HepG2 (cell line): ENCODE results near the gene UBR3. TPM values are rescaled to one million over a fixed set of nuclear protein-coding genes. Genes with fewer than 3 reads are reported as not detected.

Experiments
- ATAC-seq: fragments of 200-7000 bp; cut with Tn5 transposase; 3 replicates; pipeline ENCODE4 v1.9.1; 2020; ENCODE audit warnings: mild to moderate bottlenecking, moderate library complexity
- BruUV-seq: library from RNA; stranded (reverse); fragments of 400-500 nt; replicated peaks from 2 replicates; lab custom pipeline; 2021; lab: Mats Ljungman, UMichigan
- CTCF ChIA-PET: fragments of 300-600 bp; formaldehyde crosslinking; extraction: SDS; loops from one replicate; lab custom pipeline; 2021; ENCODE audit warnings: low total read pairs, inconsistent platforms, low intra/inter-chr PET ratio; lab: Yijun Ruan, JAX
- POLR2A ChIA-PET: fragments of 350-600 bp; sonication (Branson Sonifier 250); formaldehyde crosslinking; loops from one replicate; lab custom pipeline; 2020; ENCODE audit warnings: antibody characterized with exemption, inconsistent platforms; lab: Yijun Ruan, JAX
- DNase-seq: peaks from one replicate; pipeline ENCODE4 v3.0.0-alpha.2; 2015; ENCODE audit warnings: low spot score
- FAIRE-seq: peaks from 3 replicates; lab custom pipeline; 2011; peaks lifted over from hg19 to GRCh38; lab: Jason Lieb, UNC
- H2AFZ ChIP-seq: one replicate; pipeline ENCODE4 v1.6.1; 2011; ENCODE audit warnings: low read length, inconsistent platforms
- H3K27ac ChIP-seq: fragments of 300-600 bp; 3 replicates; pipeline ENCODE4 v1.8.0; 2011; ENCODE audit warnings: mixed run types, mild to moderate bottlenecking, mixed read lengths, low read length, inconsistent platforms; ENCODE audit not compliant: insufficient read depth; ENCODE audit errors: extremely low read length
- H3K27me3 ChIP-seq, 2 experiments: fragments of 200-600 bp in 1 of 2; 2 replicates in 1 of 2; 3 replicates in 1 of 2; pipeline versions ENCODE4 v1.6.0 to v1.8.0; 2011; ENCODE audit warnings: low read length in 2 of 2, mild to moderate bottlenecking in 2 of 2, moderate library complexity in 2 of 2, inconsistent platforms in 1 of 2; ENCODE audit not compliant: insufficient read depth in 2 of 2, control insufficient read depth in 1 of 2
- H3K36me3 ChIP-seq, 2 experiments: fragments of 200-600 bp in 1 of 2; replicated peaks in 1 of 2; 2 replicates in 1 of 2; 3 replicates in 1 of 2; pipeline versions ENCODE4 v1.5.1 to v1.8.0; 2011; ENCODE audit warnings: low read length in 2 of 2, inconsistent platforms in 1 of 2; ENCODE audit not compliant: insufficient read depth in 2 of 2, control insufficient read depth in 1 of 2
- H3K4me1 ChIP-seq: 2 replicates; pipeline ENCODE4 v1.5.1; 2012; ENCODE audit warnings: low read length, inconsistent platforms; ENCODE audit not compliant: insufficient read depth
- H3K4me2 ChIP-seq: 2 replicates; pipeline ENCODE4 v1.6.0; 2011; ENCODE audit warnings: low read depth, low read length, inconsistent platforms
- H3K4me3 ChIP-seq, 3 experiments: fragments of 200-600 bp in 1 of 3; sonication (generic), shearing (Covaris generic) in 1 of 3; replicated peaks in 1 of 3; 2 replicates each; pipeline ENCODE4 v1.5.1; 2011 to 2016; ENCODE audit warnings: low read length in 3 of 3, inconsistent platforms in 2 of 3, low read depth in 2 of 3, mild to moderate bottlenecking in 2 of 3, control low read depth in 1 of 3, mixed read lengths in 1 of 3; ENCODE audit not compliant: insufficient read depth in 1 of 3
- H3K79me2 ChIP-seq: one replicate; pipeline ENCODE4 v1.6.1; 2011; ENCODE audit warnings: low read length, inconsistent platforms; ENCODE audit not compliant: insufficient read depth
- H3K9ac ChIP-seq: 2 replicates; pipeline ENCODE4 v1.6.0; 2011; ENCODE audit warnings: mild to moderate bottlenecking, low read depth, low read length, inconsistent platforms; ENCODE audit not compliant: insufficient read depth
- H3K9me3 ChIP-seq: 2 replicates; pipeline ENCODE4 v1.5.1; 2012; ENCODE audit warnings: mild to moderate bottlenecking, low read length
- H4K20me1 ChIP-seq: 2 replicates; pipeline ENCODE4 v1.6.0; 2011; ENCODE audit warnings: inconsistent platforms, mild to moderate bottlenecking, low read length, moderate library complexity; ENCODE audit not compliant: insufficient read depth
- MAFK ChIP-seq, 2 experiments: IDR thresholded peaks in 1 of 2; conservative IDR thresholded peaks in 1 of 2; 2 replicates each; pipeline ENCODE4 v1.6.1; 2011; ENCODE audit warnings: improper control_type of control experiment in 2 of 2, low read length in 2 of 2
- POGZ ChIP-seq: sonication (generic); formaldehyde crosslinking; IDR thresholded peaks from 2 replicates; pipeline ENCODE4 v1.4.0; 2020; ENCODE audit warnings: mild to moderate bottlenecking, missing genetic modification reagents
- WGBS: methylation state at CpG from one replicate; pipeline ENCODE4 v1.1.6; 2017; ENCODE audit warnings: low lambda C conversion rate; 5-methylcytosine and 5-hydroxymethylcytosine counted together
- in situ Hi-C: cut with HindIII; loops from 2 replicates; pipeline ENCODE4 v1.10.0; 2017; ENCODE audit warnings: low pct_unique_long_range_greater_than_20kb; ENCODE audit not compliant: extremely low pct_ligation_motif_present
- intact Hi-C: fragments of 100-400 bp; cut with micrococcal nuclease; formaldehyde crosslinking; loops from one replicate; pipeline ENCODE4 v1.10.0; 2022; ENCODE audit not compliant: unreplicated experiment
- polyA plus RNA-seq, 8 experiments: library from polyadenylated mRNA; depleted of rRNA in 3 of 8; stranded (reverse) in 7 of 8; unstranded in 1 of 8; fragments of >200 nt; fragmentation: Illumina TruSeq in 4 of 8; extraction: Trizol in 4 of 8; gene quantifications; 2 replicates each; pipeline versions ENCODE4 v1.2.1 to v1.2.3, GENCODE V29; 2011 to 2016; ENCODE audit warnings: low read depth in 4 of 8, missing spikeins in 1 of 8, mixed read lengths in 1 of 8; ENCODE audit not compliant: insufficient read depth in 1 of 8
- total RNA-seq, 5 experiments: library from RNA; depleted of rRNA; stranded (reverse); fragments of >200 nt; fragmentation: Illumina TruSeq; extraction: Trizol; gene quantifications; 2 replicates each; pipeline ENCODE4 v1.2.3, GENCODE V29; 2016; ENCODE audit warnings: low read depth in 1 of 5
- TF ChIP-seq, protein P1 (sequence below): sonication (generic); formaldehyde crosslinking; IDR thresholded peaks from 2 replicates; pipeline ENCODE4 v1.5.0; 2020; ENCODE audit warnings: missing genetic modification reagents

UBR3 gene
- total and polyA plus RNA-seq, 2 of the 13 experiments (the other 11 are each of a cell fraction or from before 2014, with no cell fraction given), result 15.1 to 28.0 TPM

DNA sequence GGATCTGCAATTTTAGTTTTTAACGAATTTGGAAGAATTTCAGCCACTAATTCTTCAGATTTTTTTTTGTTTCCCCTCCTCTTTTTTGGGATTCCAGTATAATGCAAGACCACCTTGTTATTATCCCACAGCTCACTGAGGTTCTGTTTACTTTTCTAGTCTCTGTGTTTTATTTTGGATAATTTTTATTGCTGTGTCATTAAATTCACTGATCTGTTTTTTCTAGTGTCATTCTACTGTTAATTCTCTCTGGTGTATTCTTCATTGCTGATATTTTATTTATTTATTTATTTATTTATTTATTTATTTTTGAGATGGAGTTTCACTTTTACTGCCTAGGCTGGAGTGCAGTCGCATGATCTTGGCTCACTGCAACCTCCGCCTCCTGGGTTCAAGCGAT is 32.2 kb downstream of the UBR3 start:
- Histone ChIP-seq H3K27ac (no peak overlapping the region), H3K36me3 (0 out of 5 replicates have a peak, but pooled peaks cover 0 to 3% of the 10 kb centered on the region in 2 experiments), H3K4me3 (no peak overlapping the region), H3K79me2 (peaks cover 55% of the 10 kb centered on the region), H3K27me3 (no peaks in the 10 kb centered on the region), H3K9me3 (no peaks in the 10 kb centered on the region), H3K4me2 (no peak overlapping the region), H3K4me1 (no peaks in the 10 kb centered on the region), H4K20me1 (no peaks in the 10 kb centered on the region), H3K9ac (no peak overlapping the region), H2AFZ (no peak overlapping the region)
- ATAC-seq, result no peak
- no peak for DNase-seq
- TF ChIP-seq MAFK (conservative IDR thresholded peaks at IDR 0.05 in 1 of 2, IDR thresholded peaks at IDR 0.05 in 1 of 2; ENCODE audit: low read length in 2 of 2), result peak in 1 of 2 experiments; percentile 51; a peak in 1 of 4 replicates
- TF ChIP-seq, protein P1, sequence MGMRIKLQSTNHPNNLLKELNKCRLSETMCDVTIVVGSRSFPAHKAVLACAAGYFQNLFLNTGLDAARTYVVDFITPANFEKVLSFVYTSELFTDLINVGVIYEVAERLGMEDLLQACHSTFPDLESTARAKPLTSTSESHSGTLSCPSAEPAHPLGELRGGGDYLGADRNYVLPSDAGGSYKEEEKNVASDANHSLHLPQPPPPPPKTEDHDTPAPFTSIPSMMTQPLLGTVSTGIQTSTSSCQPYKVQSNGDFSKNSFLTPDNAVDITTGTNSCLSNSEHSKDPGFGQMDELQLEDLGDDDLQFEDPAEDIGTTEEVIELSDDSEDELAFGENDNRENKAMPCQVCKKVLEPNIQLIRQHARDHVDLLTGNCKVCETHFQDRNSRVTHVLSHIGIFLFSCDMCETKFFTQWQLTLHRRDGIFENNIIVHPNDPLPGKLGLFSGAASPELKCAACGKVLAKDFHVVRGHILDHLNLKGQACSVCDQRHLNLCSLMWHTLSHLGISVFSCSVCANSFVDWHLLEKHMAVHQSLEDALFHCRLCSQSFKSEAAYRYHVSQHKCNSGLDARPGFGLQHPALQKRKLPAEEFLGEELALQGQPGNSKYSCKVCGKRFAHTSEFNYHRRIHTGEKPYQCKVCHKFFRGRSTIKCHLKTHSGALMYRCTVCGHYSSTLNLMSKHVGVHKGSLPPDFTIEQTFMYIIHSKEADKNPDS, result no peak
- intact Hi-C loops, result no loop called here
- BruUV-seq, result no TSS peak
- in situ Hi-C loops, result no loop called here
- WGBS, result 96% methylated on average over 4 of the region's 4 CpGs
- FAIRE-seq, result no peak
- ChIA-PET POLR2A (no interaction called here), CTCF (no interaction called here)

DNA sequence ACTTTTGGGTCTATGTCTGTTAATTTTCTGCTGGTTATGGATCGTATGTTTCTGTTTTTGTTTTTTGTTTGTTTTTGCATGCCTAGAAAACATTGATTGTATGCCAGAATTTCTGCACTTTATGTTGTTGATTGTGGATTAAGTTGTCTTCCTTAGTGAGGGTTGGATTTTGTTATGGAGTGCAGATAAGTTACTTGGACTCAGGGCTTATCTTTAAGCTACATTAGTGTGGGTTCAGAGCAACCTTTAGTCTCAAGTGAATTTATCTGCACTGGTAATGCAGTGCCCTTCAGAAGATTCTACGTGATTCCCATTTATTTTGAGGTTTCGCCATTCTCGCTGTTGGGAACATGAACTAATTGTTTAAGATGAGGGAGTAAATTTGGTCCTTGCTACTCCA is 32.9 kb downstream of the UBR3 start:
- Histone ChIP-seq H3K36me3 (0 out of 5 replicates have a peak, but pooled peaks cover 0 to 3% of the 10 kb centered on the region in 2 experiments), H3K4me3 (no peak overlapping the region), H3K4me2 (no peak overlapping the region), H2AFZ (no peak overlapping the region), H3K4me1 (no peaks in the 10 kb centered on the region), H3K27me3 (no peaks in the 10 kb centered on the region), H3K27ac (no peak overlapping the region), H3K79me2 (peaks cover 52% of the 10 kb centered on the region), H3K9me3 (no peaks in the 10 kb centered on the region), H4K20me1 (no peaks in the 10 kb centered on the region), H3K9ac (no peak overlapping the region)
- intact Hi-C loops, result no loop called here
- 95% methylated on average over 4 of the region's 4 CpGs for WGBS
- POLR2A ChIA-PET, result no interaction called here
- no peak for ATAC-seq
- BruUV-seq, result no TSS peak
- in situ Hi-C loops, result no loop called here
- TF ChIP-seq POGZ (CRISPR knock-in tag), result no peak
- CTCF ChIA-PET, result no interaction called here
- no peak for FAIRE-seq
- no peak for DNase-seq
